HG02981 (cell line): ENCODE data around the gene RGS1.

Source experiments
- ATAC-seq: cut with Tn5 transposase; IDR thresholded peaks from one replicate; pipeline ENCODE4 v1.9.1; 2021; ENCODE audit warnings: mild to moderate bottlenecking, moderate library complexity; ENCODE audit not compliant: unreplicated experiment

Gene RGS1

DNA sequence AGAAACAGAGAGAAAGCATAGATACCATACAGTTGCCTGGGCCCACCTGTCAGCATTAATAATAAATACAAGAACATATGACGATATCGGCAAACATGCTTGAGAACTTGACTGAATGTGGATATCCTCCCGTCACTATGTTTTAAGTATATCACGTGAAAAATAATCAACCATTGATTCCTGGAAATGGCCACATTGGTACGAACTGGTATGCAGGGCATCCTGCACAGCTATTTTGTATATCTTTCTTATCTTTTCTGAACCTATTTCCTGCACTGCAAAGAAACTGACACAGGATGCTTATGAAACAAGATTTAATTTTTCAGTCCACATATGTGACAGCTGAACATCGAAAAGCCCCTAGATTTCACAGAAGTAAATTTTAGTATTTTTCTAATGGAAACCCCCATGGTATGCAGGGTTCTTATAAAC lies 22.8 kb upstream of the RGS1 start:
- peak; percentile 33 for ATAC-seq

DNA sequence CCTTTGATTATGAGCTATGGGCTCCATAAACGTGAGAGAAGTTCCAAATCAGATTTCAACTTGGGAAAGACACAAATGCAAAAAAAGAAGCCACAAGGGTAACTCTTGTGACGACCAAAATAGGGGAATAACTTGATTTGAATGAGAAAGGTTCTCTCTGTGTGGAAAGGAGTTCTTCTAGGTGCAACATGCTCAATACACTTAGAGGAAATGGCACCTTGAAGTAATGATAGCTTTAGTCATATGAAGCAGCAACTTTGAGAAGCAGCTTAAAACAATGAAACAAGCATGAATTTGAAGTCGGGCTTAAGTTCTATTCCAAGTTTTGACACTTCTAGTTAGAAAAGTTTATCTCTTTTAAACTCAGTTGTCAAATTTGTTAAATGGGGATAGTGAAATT lies 21.8 kb upstream of the RGS1 start:
- no peak for ATAC-seq

DNA sequence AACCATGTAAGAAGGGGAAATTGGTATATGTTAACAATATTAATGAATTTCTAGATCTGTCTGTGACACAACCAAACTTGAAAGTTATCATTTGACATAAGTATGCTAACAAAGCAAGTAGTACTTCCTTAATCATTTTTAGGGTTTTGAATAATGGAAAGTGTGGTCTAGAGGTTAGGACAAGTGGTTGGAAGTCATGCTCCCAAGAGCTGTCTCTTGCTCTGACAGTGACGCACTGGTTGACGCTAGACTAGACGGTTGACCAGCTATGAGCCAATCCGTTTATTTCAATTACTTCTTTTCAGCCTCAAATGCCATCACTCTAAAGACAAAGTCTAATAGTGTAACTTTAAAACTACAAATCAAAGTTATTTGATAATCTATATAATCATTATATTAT lies 20.7 kb upstream of the RGS1 start:
- no peak for ATAC-seq

- no peak for ATAC-seq
Observed at GRCh38 chr1:192555399-192555798, 20.2 kb upstream of the RGS1 start.

GRCh38 chr1:192557841-192558595 lies 17.6 kb upstream of the RGS1 start:
- no peak for ATAC-seq

DNA sequence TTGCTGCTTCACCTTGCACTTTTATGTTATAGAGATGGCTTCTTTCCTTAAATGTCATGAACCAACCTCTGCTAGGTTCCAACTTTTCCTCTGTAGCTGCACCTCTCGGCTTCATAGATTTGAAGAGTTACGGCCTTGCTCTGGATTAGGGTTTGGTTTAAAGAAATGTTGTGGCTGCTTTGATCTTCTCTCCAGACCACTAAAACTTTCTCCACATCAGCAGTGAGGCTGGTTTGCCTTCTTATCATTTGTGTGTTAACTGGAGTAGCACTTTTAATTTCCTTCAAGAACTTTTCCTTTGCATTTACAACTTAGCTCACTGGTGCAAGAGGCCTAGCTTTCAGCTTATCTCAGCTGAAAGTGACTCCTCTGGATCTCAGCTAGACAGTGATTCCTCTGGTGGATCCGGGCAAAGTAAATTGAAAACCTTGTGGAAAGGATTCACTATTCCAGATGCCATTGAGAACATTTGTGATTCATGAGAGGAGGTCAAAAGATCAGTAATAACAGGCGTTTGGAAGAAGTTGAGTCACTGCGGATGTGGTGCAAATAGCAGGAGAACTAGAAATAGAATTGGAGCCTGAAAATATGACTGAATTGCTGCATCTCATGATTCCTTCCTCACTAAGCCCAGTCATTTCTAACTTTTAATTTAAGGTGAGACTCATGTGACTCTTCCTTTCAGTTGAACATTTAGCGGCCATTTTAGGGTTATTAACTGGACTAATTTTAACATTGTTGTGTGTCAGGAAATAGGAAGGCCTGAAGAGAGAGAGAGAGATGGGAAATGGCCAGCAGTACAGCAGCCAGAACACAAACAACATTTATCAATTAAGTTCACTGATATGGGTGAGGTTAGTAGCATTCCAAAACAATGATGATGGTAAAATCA lies 16.2 kb upstream of the RGS1 start:
- peak; percentile 74 for ATAC-seq

DNA sequence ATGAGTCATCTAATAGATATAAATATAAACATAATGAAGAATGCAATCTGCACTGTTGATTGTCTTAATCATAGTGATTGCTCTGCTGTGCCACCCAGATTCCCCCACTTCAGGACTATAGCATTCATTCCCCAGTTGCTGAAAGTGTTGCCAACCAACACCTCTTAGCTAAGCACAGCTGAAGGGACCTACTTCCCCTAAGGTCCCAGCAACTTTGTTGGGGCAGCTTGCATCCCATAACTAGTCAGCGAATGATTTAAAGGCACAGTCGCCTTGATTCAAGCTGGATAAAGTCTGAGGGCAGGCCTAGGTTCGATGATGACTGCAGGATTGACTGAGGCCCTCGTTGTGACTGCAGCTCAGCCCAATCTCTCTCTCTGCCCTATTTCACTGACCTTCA lies 14.3 kb upstream of the RGS1 start:
- ATAC-seq: no peak

DNA sequence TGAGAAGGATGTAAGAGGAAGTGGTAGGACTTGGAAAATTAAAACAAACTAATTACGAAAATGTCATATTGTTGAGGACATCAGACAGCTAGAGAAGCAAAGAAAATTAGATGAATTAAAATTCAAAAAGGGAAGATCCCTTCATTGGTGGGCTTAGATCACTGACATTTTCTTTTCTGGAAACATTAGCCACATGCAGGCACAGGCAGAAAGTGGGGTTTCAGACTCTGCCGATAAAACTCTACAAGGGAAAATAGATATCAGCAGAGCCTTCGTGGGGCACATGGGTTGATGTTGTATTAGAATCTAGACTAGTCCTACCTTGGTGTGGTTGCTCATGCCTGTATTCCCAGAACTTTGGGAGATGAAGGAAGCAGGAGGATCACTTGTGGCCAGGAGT lies 12.4 kb upstream of the RGS1 start:
- ATAC-seq: no peak

- ATAC-seq: no peak
Observed at GRCh38 chr1:192564099-192564498, 11.5 kb upstream of the RGS1 start.

- ATAC-seq: no peak
Observed at GRCh38 chr1:192565946-192566345, 9.6 kb upstream of the RGS1 start.

GRCh38 chr1:192566657-192567056 lies 8.9 kb upstream of the RGS1 start:
- no peak for ATAC-seq

DNA sequence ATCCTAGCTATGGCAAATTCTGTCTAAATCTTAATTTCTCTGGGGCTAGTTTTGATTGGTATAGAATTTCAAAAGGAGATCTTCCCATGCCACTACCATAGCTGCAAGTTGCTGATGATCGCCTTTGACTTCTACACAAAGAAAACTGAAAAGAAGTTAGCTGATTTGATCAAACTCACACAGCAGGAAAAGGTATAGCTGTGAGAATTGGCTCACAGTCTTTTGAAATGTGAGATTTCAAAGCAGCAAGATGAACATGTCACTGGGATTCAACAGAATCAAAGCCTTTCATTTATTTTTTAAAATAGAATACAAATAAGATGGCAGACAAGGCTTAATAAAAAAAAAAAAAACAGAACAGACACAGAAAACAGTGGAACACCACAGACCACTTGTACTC lies 7.5 kb upstream of the RGS1 start:
- no peak for ATAC-seq

- ATAC-seq: no peak
Observed at GRCh38 chr1:192571668-192572067, 3.9 kb upstream of the RGS1 start.

DNA sequence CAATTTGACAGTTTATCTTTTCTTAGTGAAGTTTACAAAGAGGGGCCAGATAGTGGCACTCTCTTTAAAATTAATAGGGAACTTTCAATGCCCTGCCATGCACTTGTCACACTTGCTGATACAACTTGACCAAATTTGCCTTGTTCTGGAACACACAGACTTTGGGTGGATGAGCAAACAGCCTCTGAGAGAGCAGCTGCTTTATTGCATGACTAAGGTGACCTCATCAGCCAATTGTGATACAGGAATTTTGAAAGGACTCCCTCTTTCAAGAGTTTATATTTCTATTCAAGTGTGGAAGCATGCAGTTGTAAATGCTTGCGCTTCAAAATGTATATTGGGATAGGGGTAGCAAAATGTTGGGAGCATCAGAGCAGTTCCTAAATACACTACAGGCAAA lies 2.1 kb upstream of the RGS1 start:
- no peak for ATAC-seq

GRCh38 chr1:192574073-192574472 lies 1.5 kb upstream of the RGS1 start:
- ATAC-seq: no peak

GRCh38 chr1:192576190-192577144 lies 894 bp downstream of the RGS1 start:
- ATAC-seq: no peak

- ATAC-seq: no peak
Observed at GRCh38 chr1:192577145-192578140, 1.9 kb downstream of the RGS1 start.

GRCh38 chr1:192578144-192578909 lies 2.8 kb downstream of the RGS1 start:
- ATAC-seq: no peak
